OCI-LY7 (cell line): ENCODE measurements around the gene ARHGEF3. TPM values are rescaled to one million over a fixed set of nuclear protein-coding genes. Genes with fewer than 3 reads are reported as not detected.

ENCODE experiments used
- BruUV-seq: library from RNA; stranded (reverse); fragments of 400-500 nt; replicated peaks from 2 replicates; lab custom pipeline; 2021; lab: Mats Ljungman, UMichigan
- CTCF ChIA-PET: fragments of 300-600 bp; sonication (Branson Sonifier 250); formaldehyde crosslinking; loops from one replicate; lab custom pipeline; 2022; ENCODE audit warnings: antibody characterized with exemption; ENCODE audit not compliant: unreplicated experiment; lab: Charles Lee
- POLR2A ChIA-PET: fragments of 300-600 bp; sonication (Branson Sonifier 250); formaldehyde crosslinking; loops from one replicate; lab custom pipeline; 2022; ENCODE audit warnings: antibody characterized with exemption; lab: Charles Lee
- DNase-seq: peaks from one replicate; pipeline ENCODE4 v3.0.0-alpha.2; 2015; ENCODE audit warnings: low spot score
- H2AFZ ChIP-seq: fragments of 200-600 bp; sonication (generic), shearing (Covaris generic); 2 replicates; pipeline ENCODE4 v1.6.1; 2014; ENCODE audit warnings: mild to moderate bottlenecking, antibody characterized with exemption, low read length, moderate library complexity
- H3K27ac ChIP-seq: fragments of 200-600 bp; sonication (generic); 2 replicates; pipeline ENCODE4 v1.5.1; 2014; ENCODE audit warnings: mixed run types, low read depth, mild to moderate bottlenecking, moderate library complexity, low read length, inconsistent platforms; ENCODE audit not compliant: poor library complexity, severe bottlenecking
- H3K36me3 ChIP-seq: fragments of 200-600 bp; sonication (generic); 2 replicates; pipeline ENCODE4 v1.6.1; 2014; ENCODE audit warnings: mild to moderate bottlenecking, antibody characterized with exemption, low read length, moderate library complexity, mixed read lengths; ENCODE audit not compliant: insufficient read depth
- H3K4me1 ChIP-seq: fragments of 200-600 bp; sonication (generic); 2 replicates; pipeline ENCODE4 v1.5.1; 2014; ENCODE audit warnings: mild to moderate bottlenecking, low read length; ENCODE audit not compliant: insufficient read depth, poor library complexity, severe bottlenecking
- H3K4me2 ChIP-seq: fragments of 200-600 bp; sonication (generic); 2 replicates; pipeline ENCODE4 v1.6.1; 2014; ENCODE audit warnings: mild to moderate bottlenecking, low read length
- H3K4me3 ChIP-seq: fragments of 200-600 bp; sonication (generic); 2 replicates; pipeline ENCODE4 v1.5.1; 2014; ENCODE audit warnings: mild to moderate bottlenecking, low read depth, low read length; ENCODE audit not compliant: poor library complexity, severe bottlenecking
- H3K79me2 ChIP-seq: fragments of 200-600 bp; sonication (generic); 2 replicates; pipeline ENCODE4 v1.6.1; 2016; ENCODE audit warnings: low read depth, mild to moderate bottlenecking, low read length, moderate library complexity, mixed read lengths; ENCODE audit not compliant: insufficient read depth
- H3K9me2 ChIP-seq: fragments of 200-600 bp; sonication (generic); 2 replicates; pipeline ENCODE4 v1.6.1; 2016; ENCODE audit warnings: mild to moderate bottlenecking, low read length, mixed read lengths; ENCODE audit not compliant: insufficient read depth
- H3K9me3 ChIP-seq: fragments of 200-600 bp; sonication (generic); 2 replicates; pipeline ENCODE4 v1.6.1; 2014; ENCODE audit warnings: mild to moderate bottlenecking, mixed run types, low read length, mixed read lengths
- H4K20me1 ChIP-seq: fragments of 200-600 bp; sonication (generic); 2 replicates; pipeline ENCODE4 v1.6.1; 2014; ENCODE audit warnings: mild to moderate bottlenecking, antibody characterized with exemption, low read length, moderate library complexity, mixed read lengths; ENCODE audit not compliant: insufficient read depth
- CTCF ChIP-seq: fragments of 200-600 bp; sonication (generic); conservative IDR thresholded peaks from 2 replicates; pipeline ENCODE4 v1.5.1; 2014; ENCODE audit warnings: mild to moderate bottlenecking, antibody characterized with exemption, low read length, moderate library complexity, mixed read lengths
- EZH2phosphoT487 ChIP-seq: fragments of 200-600 bp; sonication (generic); IDR thresholded peaks from 2 replicates; pipeline ENCODE4 v1.6.1; 2018; ENCODE audit warnings: low read depth, borderline replicate concordance, mild to moderate bottlenecking, mixed run types, antibody characterized with exemption, low read length, moderate library complexity, mixed read lengths
- intact Hi-C: fragments of 100-400 bp; cut with micrococcal nuclease; formaldehyde crosslinking; loops from one replicate; pipeline ENCODE4 v1.10.0; 2022; ENCODE audit not compliant: unreplicated experiment
- total RNA-seq, 2 experiments: library from RNA; depleted of rRNA in 1 of 2; stranded (reverse); fragments of >200 nt in 1 of 2; shearing (Covaris generic) in 1 of 2; gene quantifications; 2 replicates each; pipeline ENCODE4 v1.2.3, GENCODE V29; 2014 to 2022

The ARHGEF3 gene
- total RNA-seq, 2 experiments from 2014 or later: 14.1 to 26.9 TPM

- TF ChIP-seq CTCF (no peak), EZH2phosphoT487 (no peak)
- ChIA-PET CTCF (interaction anchor here (0.9 to 1.3 kb wide), 2 partner anchors 15 to 37 kb away, joined by 3 read pairs; no protein-coding TSS in a partner anchor), POLR2A (interaction anchor here (0.7 to 1.8 kb wide), 9 partner anchors 9 to 139 kb away, joined by 3 to 21 read pairs (median 6); no protein-coding TSS in a partner anchor)
- Histone ChIP-seq H3K9me2 (no peaks in the 10 kb centered on the region), H3K27ac (no peak overlapping the region), H2AFZ (no peak overlapping the region), H3K4me2 (peak overlapping the region; percentile 57), H3K36me3 (no peaks in the 10 kb centered on the region), H3K4me3 (no peak overlapping the region), H3K4me1 (peaks cover 42% of the 10 kb centered on the region), H4K20me1 (no peaks in the 10 kb centered on the region), H3K9me3 (no peaks in the 10 kb centered on the region), H3K79me2 (no peaks in the 10 kb centered on the region)
- BruUV-seq: no TSS peak
- no peak for DNase-seq
- intact Hi-C loops: no loop called here
Observed at GRCh38 chr3:56826831-56827722, 25.3 kb upstream of the ARHGEF3 start.

- CTCF ChIA-PET: interaction anchor here (0.9 to 1.9 kb wide), 2 partner anchors 12 to 14 kb away, joined by 3 to 4 read pairs; no protein-coding TSS in a partner anchor
- intact Hi-C loops: no loop called here
- no peaks in the 10 kb centered on the region for H3K9me3 ChIP-seq
Observed at GRCh38 chr3:56825567-56826438, 24.1 kb upstream of the ARHGEF3 start.

More at GRCh38 chr3:56825567-56826438, 24.1 kb upstream of the ARHGEF3 start:
- Histone ChIP-seq H3K4me1 (peaks cover 42% of the 10 kb centered on the region), H3K36me3 (no peaks in the 10 kb centered on the region), H3K4me2 (peak overlapping the region; percentile 57), H4K20me1 (no peaks in the 10 kb centered on the region), H3K4me3 (peak overlapping the region; percentile 24), H3K27ac (peak overlapping the region; percentile 14), H3K79me2 (no peaks in the 10 kb centered on the region), H2AFZ (no peak overlapping the region), H3K9me2 (no peaks in the 10 kb centered on the region)
- DNase-seq: peak; percentile 54
- no TSS peak for BruUV-seq
- POLR2A ChIA-PET: interaction anchor here (0.5 to 3.0 kb wide), 22 partner anchors 8 to 1574 kb away, joined by 3 to 21 read pairs (median 4); no protein-coding TSS in a partner anchor
- TF ChIP-seq CTCF (no peak), EZH2phosphoT487 (no peak)
